Effector memory CD8-positive, alpha-beta T cell (primary cell): ENCODE measurements around the gene FABP1.

ENCODE experiments used
- ATAC-seq: fragments of 150-1000 bp; cut with Tn5 transposase; replicated peaks from 2 replicates; pipeline ENCODE4 v1.10.0; 2021; ENCODE audit warnings: mild to moderate bottlenecking, moderate library complexity
- DNase-seq, 3 experiments: peaks; one replicate each; pipeline ENCODE4 v3.0.0; 2021
- H3K27ac Mint-ChIP-seq, 2 donors: one replicate each; pipeline ENCODE4 v1.8.0; 2022; ENCODE audit warnings: mild to moderate bottlenecking in 2 of 2, mixed read lengths in 2 of 2, moderate library complexity in 2 of 2
- H3K27me3 Mint-ChIP-seq, 2 donors: one replicate each; pipeline ENCODE4 v1.8.0; 2022; ENCODE audit warnings: mixed read lengths in 2 of 2
- H3K36me3 Mint-ChIP-seq: one replicate; pipeline ENCODE4 v1.8.0; 2022; ENCODE audit warnings: mild to moderate bottlenecking, moderate library complexity, mixed read lengths; ENCODE audit not compliant: insufficient read depth
- H3K4me1 Mint-ChIP-seq, 2 donors: one replicate each; pipeline ENCODE4 v1.8.0; 2022; ENCODE audit warnings: low read depth in 2 of 2, mixed read lengths in 2 of 2
- H3K4me3 Mint-ChIP-seq, 2 donors: one replicate each; pipeline ENCODE4 v1.8.0; 2022; ENCODE audit warnings: mild to moderate bottlenecking in 2 of 2, mixed read lengths in 2 of 2, moderate library complexity in 2 of 2
- H3K9me3 Mint-ChIP-seq, 2 donors: one replicate each; pipeline ENCODE4 v1.8.0; 2022; ENCODE audit warnings: mixed read lengths in 2 of 2

The FABP1 gene

GRCh38 chr2:88074854-88075292 is 53.0 kb downstream of the FABP1 start:
- H3K4me3 Mint-ChIP-seq = no peak overlapping the region
- DNase-seq = no peak

GRCh38 chr2:88074150-88074549 is 53.7 kb downstream of the FABP1 start:
- H3K27me3 Mint-ChIP-seq = peaks cover 4 to 15% of the 10 kb centered on the region in 2 donors
- no peak for ATAC-seq

More at GRCh38 chr2:88074854-88075292, 53.0 kb downstream of the FABP1 start:
- Mint-ChIP-seq H3K9me3 (no peaks in the 10 kb centered on the region), H3K27me3 (peaks cover 4 to 14% of the 10 kb centered on the region in 2 donors), H3K4me1 (no peaks in the 10 kb centered on the region), H3K27ac (no peak overlapping the region), H3K36me3 (no peaks in the 10 kb centered on the region)
- no peak for ATAC-seq

More at GRCh38 chr2:88074150-88074549, 53.7 kb downstream of the FABP1 start:
- no peak for DNase-seq
- no peak overlapping the region for H3K27ac Mint-ChIP-seq
- no peaks in the 10 kb centered on the region for H3K36me3 Mint-ChIP-seq
- no peaks in the 10 kb centered on the region for H3K9me3 Mint-ChIP-seq
- no peaks in the 10 kb centered on the region for H3K4me1 Mint-ChIP-seq
- H3K4me3 Mint-ChIP-seq = no peak overlapping the region
